A549 (cell line): Measurements from ENCODE around the gene CKLF. TPM values are rescaled to one million over a fixed set of nuclear protein-coding genes. Genes with fewer than 3 reads are reported as not detected.

Source experiments
- ATAC-seq, 2 experiments: fragments of 200-7000 bp in 1 of 2; fragments of >200 bp in 1 of 2; cut with Nextera tagmentation in 1 of 2; cut with Tn5 transposase in 1 of 2; 3 replicates each; pipeline versions ENCODE4 v1.8.0 to v1.9.1; 2018 to 2020; ENCODE audit warnings: mild to moderate bottlenecking in 1 of 2, moderate library complexity in 1 of 2
- CTCF ChIA-PET: fragments of 300-600 bp; sonication (Branson Sonifier 250); formaldehyde crosslinking; extraction: SDS; loops from one replicate; lab custom pipeline; 2021; ENCODE audit warnings: antibody characterized with exemption, inconsistent platforms; lab: Yijun Ruan, JAX
- POLR2A ChIA-PET: fragments of 350-600 bp; formaldehyde crosslinking; extraction: SDS; loops from one replicate; lab custom pipeline; 2021; ENCODE audit warnings: antibody characterized with exemption, inconsistent platforms; lab: Yijun Ruan, JAX
- DNase-seq, 2 experiments: peaks; one replicate each; pipeline versions ENCODE4 v3.0.0 to v3.0.0-alpha.2; 2011 to 2016; ENCODE audit warnings: low read depth in 1 of 2, low spot score in 1 of 2
- FAIRE-seq: peaks from 2 replicates; lab custom pipeline; 2011; peaks lifted over from hg19 to GRCh38; lab: Jason Lieb, UNC
- H3K27ac ChIP-seq, 2 experiments: fragments of >200 bp; sonication (Bioruptor Twin); formaldehyde crosslinking; 3 replicates each; pipeline ENCODE4 v1.5.1; 2016 to 2017
- H3K4me1 ChIP-seq: fragments of >200 bp; sonication (Bioruptor Twin); formaldehyde crosslinking; 3 replicates; pipeline ENCODE4 v1.6.1; 2016
- H3K4me2 ChIP-seq: fragments of >200 bp; sonication (Bioruptor Twin); formaldehyde crosslinking; 3 replicates; pipeline ENCODE4 v1.6.1; 2016
- H3K4me3 ChIP-seq: fragments of >200 bp; sonication (Bioruptor Twin); formaldehyde crosslinking; 3 replicates; pipeline ENCODE4 v1.5.1; 2016
- H3K9me3 ChIP-seq: fragments of >200 bp; sonication (Bioruptor Twin); formaldehyde crosslinking; 3 replicates; pipeline ENCODE4 v1.6.1; 2016
- CBX2 ChIP-seq: fragments of 200-600 bp; sonication (generic); IDR thresholded peaks from 2 replicates; pipeline ENCODE4 v1.6.1; 2016; ENCODE audit warnings: low read depth, mild to moderate bottlenecking, borderline replicate concordance
- CBX8 ChIP-seq: fragments of 200-600 bp; sonication (generic); IDR thresholded peaks from 2 replicates; pipeline ENCODE4 v1.6.1; 2016
- CEBPB ChIP-seq, 2 experiments: fragments of >200 bp in 1 of 2; sonication (Bioruptor Twin) in 1 of 2; formaldehyde crosslinking in 1 of 2; IDR thresholded peaks; 2 replicates each; pipeline ENCODE4 v1.6.1; 2012 to 2016
- CHD4 ChIP-seq: fragments of 200-600 bp; sonication (generic); IDR thresholded peaks from 2 replicates; pipeline ENCODE4 v1.6.1; 2016; ENCODE audit warnings: antibody characterized with exemption, mild to moderate bottlenecking, borderline replicate concordance
- ESRRA ChIP-seq: fragments of 150-350 bp; IDR thresholded peaks from 2 replicates; pipeline ENCODE4 v1.6.1; 2014; ENCODE audit warnings: mild to moderate bottlenecking, low read length, borderline replicate concordance
- FOSB ChIP-seq: fragments of 250-450 bp; sonication (Bioruptor Pico); IDR thresholded peaks from 2 replicates; pipeline ENCODE4 v1.5.0; 2020; ENCODE audit warnings: mild to moderate bottlenecking, moderate library complexity
- GATA3 ChIP-seq: IDR thresholded peaks from 2 replicates; pipeline ENCODE4 v1.6.1; 2012; ENCODE audit warnings: borderline replicate concordance
- HDAC2 ChIP-seq: fragments of 200-600 bp; sonication (generic); IDR thresholded peaks from 2 replicates; pipeline ENCODE4 v1.6.1; 2016
- HOXB13 ChIP-seq: fragments of 250-450 bp; sonication (Bioruptor Pico); IDR thresholded peaks from 2 replicates; pipeline ENCODE4 v1.5.0; 2020; ENCODE audit warnings: low read depth, mild to moderate bottlenecking, moderate library complexity
- JUNB ChIP-seq: fragments of >200 bp; sonication (Bioruptor Twin); formaldehyde crosslinking; IDR thresholded peaks from 2 replicates; pipeline ENCODE4 v1.6.1; 2016
- PHF8 ChIP-seq: fragments of 200-600 bp; sonication (generic); IDR thresholded peaks from 2 replicates; pipeline ENCODE4 v1.6.1; 2016; ENCODE audit warnings: low read depth, mild to moderate bottlenecking, antibody characterized with exemption, moderate library complexity, borderline replicate concordance
- POLR2A ChIP-seq: IDR thresholded peaks from 2 replicates; pipeline ENCODE4 v1.6.1; 2012; ENCODE audit warnings: mild to moderate bottlenecking, low read length
- POLR2AphosphoS2 ChIP-seq: conservative IDR thresholded peaks from 2 replicates; pipeline ENCODE4 v1.6.1; 2012; ENCODE audit warnings: low read length, improper control_type of control experiment, inconsistent platforms
- RAD21 ChIP-seq, 2 experiments: fragments of >200 bp in 1 of 2; sonication (Bioruptor Twin) in 1 of 2; formaldehyde crosslinking in 1 of 2; IDR thresholded peaks in 1 of 2; conservative IDR thresholded peaks in 1 of 2; 2 replicates in 1 of 2; 3 replicates in 1 of 2; pipeline ENCODE4 v1.6.1; 2012 to 2018; ENCODE audit warnings: inconsistent platforms in 1 of 2
- RARB ChIP-seq: fragments of 250-450 bp; sonication (Bioruptor Pico); IDR thresholded peaks from 2 replicates; pipeline ENCODE4 v1.8.0; 2021; ENCODE audit warnings: mild to moderate bottlenecking, moderate library complexity
- RNF2 ChIP-seq: fragments of 200-600 bp; sonication (generic); IDR thresholded peaks from 2 replicates; pipeline ENCODE4 v1.6.1; 2016; ENCODE audit warnings: low read depth, mild to moderate bottlenecking, antibody characterized with exemption, moderate library complexity, borderline replicate concordance
- SMC3 ChIP-seq: fragments of >200 bp; sonication (Bioruptor Twin); formaldehyde crosslinking; IDR thresholded peaks from 3 replicates; pipeline ENCODE4 v1.6.1; 2018; ENCODE audit warnings: inconsistent platforms
- SREBF2 ChIP-seq: fragments of 450-650 bp; IDR thresholded peaks from 2 replicates; pipeline ENCODE4 v1.6.1; 2014; ENCODE audit warnings: mild to moderate bottlenecking, moderate library complexity
- ZNF302 ChIP-seq: fragments of 250-450 bp; sonication (Bioruptor Pico); IDR thresholded peaks from 2 replicates; pipeline ENCODE4 v1.9.0; 2021; ENCODE audit warnings: inconsistent platforms, mild to moderate bottlenecking, moderate library complexity
- WGBS: methylation state at CpG from one replicate; pipeline ENCODE4 v1.1.6; 2017; ENCODE audit errors: missing lambda C conversion rate; 5-methylcytosine and 5-hydroxymethylcytosine counted together
- polyA plus RNA-seq, 4 experiments: library from polyadenylated mRNA; depleted of rRNA in 3 of 4; stranded (reverse); fragments of >200 nt; fragmentation: RNase III in 1 of 4; extraction: RNeasy Plus Mini Kit Qiagen cat#74134 plus additional on column Dnase treatment in 1 of 4; gene quantifications; 2 replicates in 3 of 4; 3 replicates in 1 of 4; pipeline ENCODE4 v1.2.3, GENCODE V29; 2011 to 2017
- TF ChIP-seq, protein P1 (sequence below): fragments of 250-450 bp; sonication (Bioruptor Pico); IDR thresholded peaks from 2 replicates; pipeline ENCODE4 v1.5.0; 2021; ENCODE audit warnings: mild to moderate bottlenecking, moderate library complexity, borderline replicate concordance
- TF ChIP-seq, protein P2 (sequence below): fragments of 150-350 bp; IDR thresholded peaks from 2 replicates; pipeline ENCODE4 v1.6.1; 2014; ENCODE audit warnings: low read depth, mild to moderate bottlenecking, low read length
- TF ChIP-seq, protein P3 (sequence below): fragments of 450-650 bp; IDR thresholded peaks from 2 replicates; pipeline ENCODE4 v1.6.1; 2014; ENCODE audit warnings: antibody characterized with exemption
- TF ChIP-seq, protein P4 (sequence below): fragments of >200 bp; sonication (Bioruptor Twin); formaldehyde crosslinking; IDR thresholded peaks from 3 replicates; pipeline ENCODE4 v1.6.1; 2016

Gene CKLF
- polyA plus RNA-seq, 2 of the 4 experiments (the other 2 are of a cell fraction), result 85.1 to 87.0 TPM

DNA sequence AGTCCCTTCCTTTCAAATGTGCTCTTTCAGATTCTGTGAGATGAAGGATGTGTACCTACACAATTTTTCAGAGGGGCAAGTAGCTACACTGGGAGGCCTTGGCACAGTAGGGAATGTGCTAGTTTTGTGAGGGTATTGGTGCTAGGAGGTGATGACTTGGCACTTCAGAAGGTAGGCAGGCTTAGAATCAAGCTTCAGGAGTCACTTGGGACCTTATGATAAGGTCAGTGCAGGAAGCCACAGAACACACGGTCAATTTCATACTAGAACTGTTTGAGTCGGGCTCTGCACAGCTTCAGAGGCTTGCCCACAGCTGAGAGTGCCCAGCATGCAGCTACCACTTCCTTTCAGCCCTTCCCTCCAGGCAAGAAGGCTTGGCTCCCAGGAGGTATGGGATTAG is 20.0 kb downstream of the CKLF start:
- Histone ChIP-seq H3K9me3 (no peaks in the 10 kb centered on the region), H3K4me2 (no peak overlapping the region), H3K4me1 (peaks cover 26% of the 10 kb centered on the region), H3K4me3 (no peak overlapping the region)
- FAIRE-seq (no peak), DNase-seq (no peak)
- POLR2A ChIA-PET, result no interaction called here
- WGBS, result 95% methylated on average over 2 of the region's 2 CpGs
- no peak for TF ChIP-seq RARB (CRISPR knock-in tag)
- TF ChIP-seq, protein P1, sequence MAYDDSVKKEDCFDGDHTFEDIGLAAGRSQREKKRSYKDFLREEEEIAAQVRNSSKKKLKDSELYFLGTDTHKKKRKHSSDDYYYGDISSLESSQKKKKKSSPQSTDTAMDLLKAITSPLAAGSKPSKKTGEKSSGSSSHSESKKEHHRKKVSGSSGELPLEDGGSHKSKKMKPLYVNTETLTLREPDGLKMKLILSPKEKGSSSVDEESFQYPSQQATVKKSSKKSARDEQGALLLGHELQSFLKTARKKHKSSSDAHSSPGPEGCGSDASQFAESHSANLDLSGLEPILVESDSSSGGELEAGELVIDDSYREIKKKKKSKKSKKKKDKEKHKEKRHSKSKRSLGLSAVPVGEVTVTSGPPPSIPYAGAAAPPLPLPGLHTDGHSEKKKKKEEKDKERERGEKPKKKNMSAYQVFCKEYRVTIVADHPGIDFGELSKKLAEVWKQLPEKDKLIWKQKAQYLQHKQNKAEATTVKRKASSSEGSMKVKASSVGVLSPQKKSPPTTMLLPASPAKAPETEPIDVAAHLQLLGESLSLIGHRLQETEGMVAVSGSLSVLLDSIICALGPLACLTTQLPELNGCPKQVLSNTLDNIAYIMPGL (CRISPR knock-in tag), result no peak
- TF ChIP-seq, all 56 proteins: peak for 0
- CTCF ChIA-PET, result interaction anchor here (1.0 to 2.2 kb wide), 7 partner anchors 9 to 166 kb away, joined by 3 to 7 read pairs (median 4); no protein-coding TSS in a partner anchor
- ATAC-seq, result no peak
- peak overlapping the region in 1 of 2 experiments; percentile 6; a peak in 1 of 6 replicates for H3K27ac ChIP-seq

GRCh38 chr16:66574081-66574480 is 21.7 kb downstream of the CKLF start:
- 88% methylated on average over 1 of the region's 1 CpG for WGBS
- ATAC-seq, result no peak
- no peak overlapping the region for H3K4me3 ChIP-seq
- no peaks in the 10 kb centered on the region for H3K9me3 ChIP-seq
- H3K27ac ChIP-seq, result no peak overlapping the region
- DNase-seq, result no peak
- TF ChIP-seq CBX2, result no peak
- TF ChIP-seq ESRRA, result no peak
- TF ChIP-seq PHF8, result no peak
- no peak for TF ChIP-seq SMC3
- no peak for TF ChIP-seq JUNB
- TF ChIP-seq HDAC2, result no peak
- no peak for TF ChIP-seq RNF2
- TF ChIP-seq, protein P2, sequence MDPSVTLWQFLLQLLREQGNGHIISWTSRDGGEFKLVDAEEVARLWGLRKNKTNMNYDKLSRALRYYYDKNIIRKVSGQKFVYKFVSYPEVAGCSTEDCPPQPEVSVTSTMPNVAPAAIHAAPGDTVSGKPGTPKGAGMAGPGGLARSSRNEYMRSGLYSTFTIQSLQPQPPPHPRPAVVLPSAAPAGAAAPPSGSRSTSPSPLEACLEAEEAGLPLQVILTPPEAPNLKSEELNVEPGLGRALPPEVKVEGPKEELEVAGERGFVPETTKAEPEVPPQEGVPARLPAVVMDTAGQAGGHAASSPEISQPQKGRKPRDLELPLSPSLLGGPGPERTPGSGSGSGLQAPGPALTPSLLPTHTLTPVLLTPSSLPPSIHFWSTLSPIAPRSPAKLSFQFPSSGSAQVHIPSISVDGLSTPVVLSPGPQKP, result no peak
- TF ChIP-seq HOXB13, result no peak
- no peak for TF ChIP-seq FOSB (CRISPR knock-in tag)
- TF ChIP-seq, protein P3, sequence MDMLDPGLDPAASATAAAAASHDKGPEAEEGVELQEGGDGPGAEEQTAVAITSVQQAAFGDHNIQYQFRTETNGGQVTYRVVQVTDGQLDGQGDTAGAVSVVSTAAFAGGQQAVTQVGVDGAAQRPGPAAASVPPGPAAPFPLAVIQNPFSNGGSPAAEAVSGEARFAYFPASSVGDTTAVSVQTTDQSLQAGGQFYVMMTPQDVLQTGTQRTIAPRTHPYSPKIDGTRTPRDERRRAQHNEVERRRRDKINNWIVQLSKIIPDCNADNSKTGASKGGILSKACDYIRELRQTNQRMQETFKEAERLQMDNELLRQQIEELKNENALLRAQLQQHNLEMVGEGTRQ, result no peak
- TF ChIP-seq POLR2AphosphoS2, result no peak
- no peak for TF ChIP-seq RAD21 (conservative IDR thresholded peaks at IDR 0.05 in 1 of 2, IDR thresholded peaks at IDR 0.05 in 1 of 2)
- TF ChIP-seq, all 56 proteins: peak for 0
- POLR2A ChIA-PET, result no interaction called here
- no peak for FAIRE-seq
- H3K4me1 ChIP-seq, result peaks cover 16% of the 10 kb centered on the region
- H3K4me2 ChIP-seq, result no peak overlapping the region
- CTCF ChIA-PET, result interaction anchor here (1.1 to 3.2 kb wide), 7 partner anchors 15 to 256 kb away, joined by 3 to 13 read pairs (median 4); partner anchors contain the start of gene NAE1

DNA sequence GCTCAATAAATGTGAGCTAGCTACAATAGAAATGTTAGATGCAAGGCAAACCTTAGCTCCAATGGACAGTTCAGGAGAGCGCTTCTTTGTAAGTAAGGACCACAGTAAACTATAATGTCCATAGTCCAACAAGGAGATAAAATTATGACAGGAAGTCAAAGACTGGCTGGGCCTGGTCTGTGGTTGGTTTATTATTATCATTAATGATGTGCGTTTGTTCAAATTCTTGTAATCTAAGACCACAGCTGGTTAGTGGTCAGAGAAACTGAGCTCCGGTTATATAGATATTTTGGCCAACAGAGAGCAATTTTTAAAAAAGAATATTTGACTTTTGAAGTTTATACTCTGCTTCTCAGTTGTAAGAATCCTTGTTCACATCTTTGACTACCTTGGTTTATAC is 22.2 kb downstream of the CKLF start:
- POLR2A ChIA-PET, result interaction anchor here (1.1 kb wide), 1 partner anchor 22 kb away, joined by 3 read pairs; the partner anchor contains the start of gene CKLF
- peaks cover 12% of the 10 kb centered on the region for H3K4me1 ChIP-seq
- no peak overlapping the region for H3K27ac ChIP-seq
- CTCF ChIA-PET, result interaction anchor here (1.1 to 3.2 kb wide), 8 partner anchors 12 to 256 kb away, joined by 3 to 13 read pairs (median 4); partner anchors contain the start of gene NAE1
- FAIRE-seq (no peak), ATAC-seq (no peak), DNase-seq (no peak)
- WGBS, result 95% methylated on average over 3 of the region's 3 CpGs
- TF ChIP-seq CBX8 (no peak), HOXB13 (no peak), CHD4 (no peak), GATA3 (no peak), FOSB (CRISPR knock-in tag) (no peak), ZNF302 (CRISPR knock-in tag) (no peak), SREBF2 (no peak), POLR2A (no peak), POLR2AphosphoS2 (no peak), CEBPB (IDR thresholded peaks at IDR 0.05) (no peak)
- TF ChIP-seq, protein P2, result no peak
- TF ChIP-seq, protein P4, sequence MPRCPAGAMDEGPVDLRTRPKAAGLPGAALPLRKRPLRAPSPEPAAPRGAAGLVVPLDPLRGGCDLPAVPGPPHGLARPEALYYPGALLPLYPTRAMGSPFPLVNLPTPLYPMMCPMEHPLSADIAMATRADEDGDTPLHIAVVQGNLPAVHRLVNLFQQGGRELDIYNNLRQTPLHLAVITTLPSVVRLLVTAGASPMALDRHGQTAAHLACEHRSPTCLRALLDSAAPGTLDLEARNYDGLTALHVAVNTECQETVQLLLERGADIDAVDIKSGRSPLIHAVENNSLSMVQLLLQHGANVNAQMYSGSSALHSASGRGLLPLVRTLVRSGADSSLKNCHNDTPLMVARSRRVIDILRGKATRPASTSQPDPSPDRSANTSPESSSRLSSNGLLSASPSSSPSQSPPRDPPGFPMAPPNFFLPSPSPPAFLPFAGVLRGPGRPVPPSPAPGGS, result no peak
- H3K4me3 ChIP-seq, result no peak overlapping the region
- H3K4me2 ChIP-seq, result no peak overlapping the region
- H3K9me3 ChIP-seq, result no peaks in the 10 kb centered on the region
